ENCODE measurements around the gene PLCL2.

DNA sequence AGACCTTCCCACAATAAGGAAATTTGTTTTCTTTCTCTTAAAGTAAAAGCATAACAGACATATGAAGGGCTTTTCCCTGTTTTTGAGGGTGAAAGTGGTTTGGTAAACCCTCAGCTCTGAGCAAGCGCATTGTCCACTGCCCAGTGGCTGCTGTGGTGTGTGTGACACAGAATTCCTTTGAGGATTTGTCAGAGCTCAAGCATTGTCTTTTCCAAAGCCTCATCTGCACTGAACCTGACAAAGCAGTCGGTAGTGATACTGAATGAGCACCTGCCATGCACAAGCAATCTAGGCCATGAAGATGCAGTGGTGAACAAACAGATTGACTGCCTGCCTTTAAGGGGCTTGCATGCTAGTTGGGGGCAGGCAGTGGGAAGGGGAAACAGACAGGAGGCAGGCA, 128.3 kb downstream of the PLCL2 start:
- TF ChIP-seq POLR2AphosphoS5 (IDR thresholded peaks at IDR 0.05; ENCODE audit: borderline replicate concordance, low read depth, low read length) (no peak), EZH2 (IDR thresholded peaks at IDR 0.05) (no peak), FOXP2 (optimal IDR thresholded peaks at IDR 0.05; ENCODE audit: control extremely low read depth, extremely low read length, insufficient read depth) (no peak)

Measured in SK-N-MC (cell line).